Prostate gland (tissue), 2 donors: Measurements from ENCODE around the gene GPRC5B. TPM values are rescaled to one million over a fixed set of nuclear protein-coding genes. Genes with fewer than 3 reads are reported as not detected.

Source experiments
- DNase-seq: peaks from one replicate; pipeline ENCODE4 v3.0.0-alpha.2; 2019; ENCODE audit warnings: low spot score
- H3K27ac ChIP-seq, 2 donors: fragments of 200-600 bp; sonication (generic); 2 replicates each; pipeline ENCODE4 v1.5.1; 2017 to 2019
- H3K27me3 ChIP-seq: fragments of 200-600 bp; sonication (generic); replicated peaks from 2 replicates; pipeline ENCODE4 v1.5.1; 2019; ENCODE audit not compliant: insufficient read depth
- H3K36me3 ChIP-seq, 2 donors: fragments of 200-600 bp; sonication (generic); 1 replicate in 1 of 2; 2 replicates in 1 of 2; pipeline versions ENCODE4 v1.5.1 to v1.8.1; 2017 to 2019
- H3K4me1 ChIP-seq: fragments of 200-600 bp; sonication (generic); replicated peaks from 2 replicates; pipeline ENCODE4 v1.5.1; 2019
- H3K4me3 ChIP-seq, 2 donors: fragments of 200-600 bp; sonication (generic); 2 replicates each; pipeline ENCODE4 v1.5.1; 2017 to 2019
- H3K9me3 ChIP-seq: fragments of 200-600 bp; sonication (generic); 2 replicates; pipeline ENCODE4 v1.5.1; 2017
- POLR2A ChIP-seq: fragments of 450-650 bp; IDR thresholded peaks from one replicate; pipeline ENCODE4 v1.6.1; 2016; ENCODE audit warnings: antibody characterized with exemption, mild to moderate bottlenecking
- POLR2AphosphoS5 ChIP-seq: sonication (generic); formaldehyde crosslinking; IDR thresholded peaks from one replicate; pipeline ENCODE4 v1.6.1; 2017; ENCODE audit warnings: antibody characterized with exemption
- WGBS: methylation state at CpG from one replicate; pipeline ENCODE4 v1.1.5; 2018; 5-methylcytosine and 5-hydroxymethylcytosine counted together
- intact Hi-C: fragments of 100-400 bp; cut with DNase I; formaldehyde crosslinking; loops from one replicate; pipeline ENCODE4 v1.14.2; 2022
- total RNA-seq, 2 donors: library from RNA; depleted of rRNA; stranded (reverse); fragments of >200 nt; gene quantifications; one replicate each; pipeline ENCODE4 v1.1.0, GENCODE V29; 2016
- TF ChIP-seq, protein P1 (sequence below), 4 experiments: fragments of 200-600 bp in 2 of 4; fragments of 450-650 bp in 2 of 4; sonication (generic) in 2 of 4; IDR thresholded peaks; 1 replicate in 3 of 4; 2 replicates in 1 of 4; pipeline ENCODE4 v1.5.1; 2016 to 2019; ENCODE audit warnings: antibody characterized with exemption in 4 of 4, mild to moderate bottlenecking in 2 of 4, moderate library complexity in 2 of 4

GPRC5B gene
- total RNA-seq, 2 donors from 2014 or later: 19.4 to 256 TPM

DNA sequence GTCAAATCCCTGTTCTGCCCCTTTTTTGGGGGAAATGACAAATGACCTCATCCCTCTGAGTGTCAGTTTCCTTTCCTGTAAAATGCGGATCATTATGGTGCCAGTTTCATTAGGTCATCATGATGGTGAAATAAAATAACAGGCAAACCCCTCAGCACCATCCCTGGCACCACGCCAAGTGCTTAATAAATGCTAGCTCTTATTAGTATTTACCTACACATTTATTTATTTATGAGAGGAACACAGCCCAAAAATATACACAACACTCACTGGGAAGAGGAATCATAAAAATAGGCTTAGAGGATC lies 28.6 kb upstream of the GPRC5B start:
- intact Hi-C loops: no loop called here
- TF ChIP-seq POLR2A (no peak), POLR2AphosphoS5 (no peak)
- TF ChIP-seq, protein P1, sequence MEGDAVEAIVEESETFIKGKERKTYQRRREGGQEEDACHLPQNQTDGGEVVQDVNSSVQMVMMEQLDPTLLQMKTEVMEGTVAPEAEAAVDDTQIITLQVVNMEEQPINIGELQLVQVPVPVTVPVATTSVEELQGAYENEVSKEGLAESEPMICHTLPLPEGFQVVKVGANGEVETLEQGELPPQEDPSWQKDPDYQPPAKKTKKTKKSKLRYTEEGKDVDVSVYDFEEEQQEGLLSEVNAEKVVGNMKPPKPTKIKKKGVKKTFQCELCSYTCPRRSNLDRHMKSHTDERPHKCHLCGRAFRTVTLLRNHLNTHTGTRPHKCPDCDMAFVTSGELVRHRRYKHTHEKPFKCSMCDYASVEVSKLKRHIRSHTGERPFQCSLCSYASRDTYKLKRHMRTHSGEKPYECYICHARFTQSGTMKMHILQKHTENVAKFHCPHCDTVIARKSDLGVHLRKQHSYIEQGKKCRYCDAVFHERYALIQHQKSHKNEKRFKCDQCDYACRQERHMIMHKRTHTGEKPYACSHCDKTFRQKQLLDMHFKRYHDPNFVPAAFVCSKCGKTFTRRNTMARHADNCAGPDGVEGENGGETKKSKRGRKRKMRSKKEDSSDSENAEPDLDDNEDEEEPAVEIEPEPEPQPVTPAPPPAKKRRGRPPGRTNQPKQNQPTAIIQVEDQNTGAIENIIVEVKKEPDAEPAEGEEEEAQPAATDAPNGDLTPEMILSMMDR (IDR thresholded peaks at IDR 0.05): no peak
- WGBS: 49% methylated on average over 2 of the region's 2 CpGs

DNA sequence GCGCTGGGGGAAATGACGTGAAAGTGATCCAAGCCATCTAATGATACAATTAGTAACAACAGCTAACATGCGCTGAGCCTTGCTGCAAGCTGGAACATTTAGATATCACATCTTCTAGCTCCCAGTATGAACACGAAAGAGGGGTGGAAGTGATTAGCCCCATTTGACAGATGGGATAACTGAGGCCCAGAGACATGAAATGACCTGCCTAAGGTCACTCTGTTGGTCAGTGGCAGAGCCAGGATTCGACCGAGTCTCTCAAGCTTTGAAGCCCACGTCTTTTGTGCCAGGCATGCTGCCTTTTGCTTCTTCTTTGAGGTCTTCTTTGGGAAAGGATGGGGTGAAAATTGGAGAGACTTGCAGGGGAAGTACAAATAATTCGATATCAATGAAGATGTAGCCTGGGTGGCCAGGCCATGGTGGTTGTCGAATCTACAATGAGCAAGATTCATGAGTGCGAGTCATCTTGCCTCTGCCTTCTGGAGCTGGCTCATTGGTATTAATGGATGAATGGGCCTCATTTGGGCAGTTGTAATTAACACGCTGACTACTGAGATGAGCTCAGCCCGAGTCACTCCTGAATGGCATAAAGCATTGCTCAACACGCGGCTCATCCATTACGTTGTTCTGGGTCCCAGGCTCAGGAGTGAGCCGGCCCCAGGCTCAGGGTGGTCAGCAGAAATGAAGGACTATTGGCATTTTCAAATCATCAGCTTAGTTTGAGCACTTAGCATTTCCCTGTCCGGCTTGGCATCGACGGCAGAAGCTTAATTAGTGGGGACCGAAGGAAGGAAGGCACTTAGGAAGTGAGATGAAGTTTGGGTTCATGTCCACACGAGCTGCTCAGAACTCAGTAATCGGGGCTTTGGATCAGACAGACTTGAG lies 28.0 kb upstream of the GPRC5B start:
- no peak for DNase-seq
- Histone ChIP-seq H3K36me3 (no peaks in the 10 kb centered on the region), H3K9me3 (no peaks in the 10 kb centered on the region), H3K4me3 (no peak overlapping the region), H3K27me3 (no peaks in the 10 kb centered on the region), H3K4me1 (no peaks in the 10 kb centered on the region), H3K27ac (no peak overlapping the region)
- 74% methylated on average over 22 of the region's 22 CpGs for WGBS
- TF ChIP-seq, protein P1 (IDR thresholded peaks at IDR 0.05): no peak
- TF ChIP-seq POLR2AphosphoS5 (no peak), POLR2A (no peak)
- intact Hi-C loops: no loop called here

More for the DNA sequence above, 28.6 kb upstream of the GPRC5B start:
- Histone ChIP-seq H3K4me3 (no peak overlapping the region), H3K4me1 (no peaks in the 10 kb centered on the region), H3K27ac (no peak overlapping the region), H3K27me3 (no peaks in the 10 kb centered on the region), H3K9me3 (no peaks in the 10 kb centered on the region), H3K36me3 (no peaks in the 10 kb centered on the region)
- no peak for DNase-seq

DNA sequence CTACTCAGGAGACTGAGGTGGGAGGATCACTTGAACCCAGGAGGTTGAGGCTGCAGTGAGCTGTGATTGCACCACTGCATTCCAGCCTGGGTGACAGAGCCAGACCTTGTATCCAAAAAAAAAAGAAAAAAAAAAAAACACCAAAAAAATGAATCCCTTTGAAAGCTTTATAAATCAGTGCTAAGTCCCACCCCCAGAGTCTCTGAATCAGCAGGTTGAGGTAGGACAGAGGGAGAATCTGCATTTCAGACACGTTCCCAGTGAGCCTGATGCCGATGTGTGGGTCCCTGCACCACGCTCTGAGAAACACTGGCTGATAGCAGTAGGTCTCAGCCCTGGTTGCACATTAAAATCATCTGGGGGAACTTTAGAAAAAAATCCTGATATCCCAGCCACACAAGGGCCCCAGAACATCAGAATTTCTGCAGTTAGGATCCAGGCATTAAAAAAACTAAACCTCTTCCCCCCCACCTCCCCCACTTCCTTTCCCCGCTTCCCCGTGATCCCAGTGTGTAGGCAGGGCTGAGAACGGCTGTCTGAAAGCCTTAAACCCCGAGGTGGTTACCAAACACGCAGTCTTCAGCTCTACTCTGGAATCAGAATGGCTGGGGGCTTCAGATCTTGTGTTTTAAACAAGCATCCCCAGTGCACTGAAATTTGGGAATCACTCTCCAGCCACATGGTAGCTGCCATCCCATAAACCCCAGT lies 27.3 kb upstream of the GPRC5B start:
- DNase-seq: no peak
- Histone ChIP-seq H3K4me1 (no peaks in the 10 kb centered on the region), H3K27ac (no peak overlapping the region), H3K9me3 (no peaks in the 10 kb centered on the region), H3K36me3 (no peaks in the 10 kb centered on the region), H3K4me3 (no peak overlapping the region), H3K27me3 (no peaks in the 10 kb centered on the region)
- WGBS: 72% methylated on average over 8 of the region's 8 CpGs
- intact Hi-C loops: no loop called here
- no peak for TF ChIP-seq POLR2AphosphoS5
- TF ChIP-seq, protein P1 (IDR thresholded peaks at IDR 0.05): no peak
- no peak for TF ChIP-seq POLR2A

DNA sequence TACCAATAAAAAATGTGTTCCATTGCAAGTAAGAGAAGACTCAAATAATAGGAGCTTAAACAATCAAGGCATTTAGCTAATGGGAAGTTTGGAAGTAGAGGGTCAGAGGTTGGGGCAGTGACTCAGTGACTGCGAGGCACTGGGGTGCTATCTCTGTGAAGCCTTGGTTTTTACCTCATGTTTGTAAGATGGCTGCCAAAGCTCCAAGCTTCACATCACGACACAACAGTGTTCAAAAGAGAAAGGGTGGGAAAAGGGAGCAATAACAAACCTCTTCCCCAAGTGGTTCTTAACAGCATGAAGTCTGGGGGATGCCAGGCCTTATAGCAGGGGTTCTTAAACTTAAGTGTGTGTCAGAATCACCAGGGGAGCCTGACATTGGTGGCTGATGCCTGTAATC lies 26.6 kb upstream of the GPRC5B start:
- intact Hi-C loops: no loop called here
- TF ChIP-seq POLR2AphosphoS5 (no peak), POLR2A (no peak)
- TF ChIP-seq, protein P1 (IDR thresholded peaks at IDR 0.05): no peak
- 89% methylated on average over 2 of the region's 2 CpGs for WGBS
- DNase-seq: no peak
- Histone ChIP-seq H3K27ac (no peak overlapping the region), H3K27me3 (no peaks in the 10 kb centered on the region), H3K4me1 (no peaks in the 10 kb centered on the region), H3K36me3 (no peaks in the 10 kb centered on the region), H3K4me3 (no peak overlapping the region), H3K9me3 (no peaks in the 10 kb centered on the region)
